OCI-LY7 (cell line): ENCODE data around the gene ANKZF1. TPM values are rescaled to one million over a fixed set of nuclear protein-coding genes. Genes with fewer than 3 reads are reported as not detected.

ENCODE experiments used
- BruUV-seq: library from RNA; stranded (reverse); fragments of 400-500 nt; replicated peaks from 2 replicates; lab custom pipeline; 2021; lab: Mats Ljungman, UMichigan
- CTCF ChIA-PET: fragments of 300-600 bp; sonication (Branson Sonifier 250); formaldehyde crosslinking; loops from one replicate; lab custom pipeline; 2022; ENCODE audit warnings: antibody characterized with exemption; ENCODE audit not compliant: unreplicated experiment; lab: Charles Lee
- POLR2A ChIA-PET: fragments of 300-600 bp; sonication (Branson Sonifier 250); formaldehyde crosslinking; loops from one replicate; lab custom pipeline; 2022; ENCODE audit warnings: antibody characterized with exemption; lab: Charles Lee
- DNase-seq: peaks from one replicate; pipeline ENCODE4 v3.0.0-alpha.2; 2015; ENCODE audit warnings: low spot score
- H2AFZ ChIP-seq: fragments of 200-600 bp; sonication (generic), shearing (Covaris generic); 2 replicates; pipeline ENCODE4 v1.6.1; 2014; ENCODE audit warnings: mild to moderate bottlenecking, antibody characterized with exemption, low read length, moderate library complexity
- H3K27ac ChIP-seq: fragments of 200-600 bp; sonication (generic); 2 replicates; pipeline ENCODE4 v1.5.1; 2014; ENCODE audit warnings: mixed run types, low read depth, mild to moderate bottlenecking, moderate library complexity, low read length, inconsistent platforms; ENCODE audit not compliant: poor library complexity, severe bottlenecking
- H3K36me3 ChIP-seq: fragments of 200-600 bp; sonication (generic); 2 replicates; pipeline ENCODE4 v1.6.1; 2014; ENCODE audit warnings: mild to moderate bottlenecking, antibody characterized with exemption, low read length, moderate library complexity, mixed read lengths; ENCODE audit not compliant: insufficient read depth
- H3K4me1 ChIP-seq: fragments of 200-600 bp; sonication (generic); 2 replicates; pipeline ENCODE4 v1.5.1; 2014; ENCODE audit warnings: mild to moderate bottlenecking, low read length; ENCODE audit not compliant: insufficient read depth, poor library complexity, severe bottlenecking
- H3K4me2 ChIP-seq: fragments of 200-600 bp; sonication (generic); 2 replicates; pipeline ENCODE4 v1.6.1; 2014; ENCODE audit warnings: mild to moderate bottlenecking, low read length
- H3K4me3 ChIP-seq: fragments of 200-600 bp; sonication (generic); 2 replicates; pipeline ENCODE4 v1.5.1; 2014; ENCODE audit warnings: mild to moderate bottlenecking, low read depth, low read length; ENCODE audit not compliant: poor library complexity, severe bottlenecking
- H3K79me2 ChIP-seq: fragments of 200-600 bp; sonication (generic); 2 replicates; pipeline ENCODE4 v1.6.1; 2016; ENCODE audit warnings: low read depth, mild to moderate bottlenecking, low read length, moderate library complexity, mixed read lengths; ENCODE audit not compliant: insufficient read depth
- H3K9me2 ChIP-seq: fragments of 200-600 bp; sonication (generic); 2 replicates; pipeline ENCODE4 v1.6.1; 2016; ENCODE audit warnings: mild to moderate bottlenecking, low read length, mixed read lengths; ENCODE audit not compliant: insufficient read depth
- H3K9me3 ChIP-seq: fragments of 200-600 bp; sonication (generic); 2 replicates; pipeline ENCODE4 v1.6.1; 2014; ENCODE audit warnings: mild to moderate bottlenecking, mixed run types, low read length, mixed read lengths
- H4K20me1 ChIP-seq: fragments of 200-600 bp; sonication (generic); 2 replicates; pipeline ENCODE4 v1.6.1; 2014; ENCODE audit warnings: mild to moderate bottlenecking, antibody characterized with exemption, low read length, moderate library complexity, mixed read lengths; ENCODE audit not compliant: insufficient read depth
- CTCF ChIP-seq: fragments of 200-600 bp; sonication (generic); conservative IDR thresholded peaks from 2 replicates; pipeline ENCODE4 v1.5.1; 2014; ENCODE audit warnings: mild to moderate bottlenecking, antibody characterized with exemption, low read length, moderate library complexity, mixed read lengths
- EZH2phosphoT487 ChIP-seq: fragments of 200-600 bp; sonication (generic); IDR thresholded peaks from 2 replicates; pipeline ENCODE4 v1.6.1; 2018; ENCODE audit warnings: low read depth, borderline replicate concordance, mild to moderate bottlenecking, mixed run types, antibody characterized with exemption, low read length, moderate library complexity, mixed read lengths
- intact Hi-C: fragments of 100-400 bp; cut with micrococcal nuclease; formaldehyde crosslinking; loops from one replicate; pipeline ENCODE4 v1.10.0; 2022; ENCODE audit not compliant: unreplicated experiment
- total RNA-seq, 2 experiments: library from RNA; depleted of rRNA in 1 of 2; stranded (reverse); fragments of >200 nt in 1 of 2; shearing (Covaris generic) in 1 of 2; gene quantifications; 2 replicates each; pipeline ENCODE4 v1.2.3, GENCODE V29; 2014 to 2022

Gene ANKZF1
- total RNA-seq, 2 experiments from 2014 or later: 57.8 to 82.4 TPM

- no peaks in the 10 kb centered on the region for H3K9me3 ChIP-seq
- no peaks in the 10 kb centered on the region for H3K79me2 ChIP-seq
- no peak for DNase-seq
- H3K36me3 ChIP-seq: no peaks in the 10 kb centered on the region
- H3K4me1 ChIP-seq: peaks cover 4% of the 10 kb centered on the region
- BruUV-seq: no TSS peak
- H2AFZ ChIP-seq: no peak overlapping the region
- no peak overlapping the region for H3K4me3 ChIP-seq
- H3K4me2 ChIP-seq: no peak overlapping the region
- intact Hi-C loops: no loop called here
- H4K20me1 ChIP-seq: no peaks in the 10 kb centered on the region
- CTCF ChIA-PET: no interaction called here
- TF ChIP-seq EZH2phosphoT487 (no peak), CTCF (no peak)
- no peak overlapping the region for H3K27ac ChIP-seq
- H3K9me2 ChIP-seq: no peaks in the 10 kb centered on the region
- POLR2A ChIA-PET: interaction anchor here (0.7 to 1.5 kb wide), 3 partner anchors 8 to 90 kb away, joined by 3 read pairs; no protein-coding TSS in a partner anchor
These were observed 36.6 kb downstream of the ANKZF1 start for GRCh38 chr2:219266232-219266631.

- Histone ChIP-seq H3K4me1 (no peaks in the 10 kb centered on the region), H3K4me2 (no peak overlapping the region), H3K36me3 (no peaks in the 10 kb centered on the region), H2AFZ (no peak overlapping the region), H3K9me3 (no peaks in the 10 kb centered on the region), H4K20me1 (no peaks in the 10 kb centered on the region), H3K4me3 (no peak overlapping the region), H3K79me2 (no peaks in the 10 kb centered on the region), H3K27ac (no peak overlapping the region), H3K9me2 (no peaks in the 10 kb centered on the region)
- ChIA-PET CTCF (no interaction called here), POLR2A (interaction anchor here (0.5 to 1.8 kb wide), 2 partner anchors 12 to 276 kb away, joined by 3 to 4 read pairs; no protein-coding TSS in a partner anchor)
- no peak for TF ChIP-seq CTCF
- no peak for DNase-seq
- no TSS peak for BruUV-seq
- intact Hi-C loops: no loop called here
These were observed 37.3 kb downstream of the ANKZF1 start for GRCh38 chr2:219266886-219267285.

- Histone ChIP-seq H3K27ac (no peak overlapping the region), H3K9me3 (no peaks in the 10 kb centered on the region), H3K4me1 (no peaks in the 10 kb centered on the region), H3K4me3 (no peak overlapping the region), H3K79me2 (no peaks in the 10 kb centered on the region), H3K36me3 (no peaks in the 10 kb centered on the region), H3K9me2 (no peaks in the 10 kb centered on the region), H4K20me1 (no peaks in the 10 kb centered on the region), H3K4me2 (no peak overlapping the region), H2AFZ (no peak overlapping the region)
- no peak for DNase-seq
- intact Hi-C loops: no loop called here
- no peak for TF ChIP-seq EZH2phosphoT487
- CTCF ChIA-PET: no interaction called here
- no TSS peak for BruUV-seq
- POLR2A ChIA-PET: interaction anchor here (0.7 to 1.8 kb wide), 3 partner anchors 13 to 857 kb away, joined by 3 to 8 read pairs (median 4); no protein-coding TSS in a partner anchor
These were observed 38.7 kb downstream of the ANKZF1 start for GRCh38 chr2:219268294-219268693.
